WERI-Rb-1 (cell line): ENCODE measurements around the gene RNF144B.

Source experiments
- DNase-seq: peaks from one replicate; pipeline ENCODE4 v3.0.0-alpha.2; 2020
- H3K27ac ChIP-seq: fragments of 250-450 bp; sonication (Bioruptor Pico); 2 replicates; pipeline ENCODE4 v1.5.1; 2020; ENCODE audit warnings: mild to moderate bottlenecking, moderate library complexity
- H3K27me3 ChIP-seq: fragments of 250-450 bp; sonication (Bioruptor Pico); 2 replicates; pipeline ENCODE4 v1.5.1; 2021; ENCODE audit warnings: mild to moderate bottlenecking, low read depth, moderate library complexity; ENCODE audit not compliant: insufficient read depth, severe bottlenecking
- H3K36me3 ChIP-seq: fragments of 250-450 bp; sonication (Bioruptor Pico); 2 replicates; pipeline ENCODE4 v1.5.1; 2020; ENCODE audit warnings: mild to moderate bottlenecking, moderate library complexity
- H3K4me3 ChIP-seq: 2 replicates; pipeline ENCODE4 v1.5.1; 2011; ENCODE audit warnings: low read depth, mild to moderate bottlenecking, control low read depth, low read length
- H3K9me3 ChIP-seq: fragments of 250-450 bp; sonication (Bioruptor Pico); 2 replicates; pipeline ENCODE4 v1.5.1; 2021; ENCODE audit warnings: mild to moderate bottlenecking, moderate library complexity; ENCODE audit not compliant: severe bottlenecking
- TF ChIP-seq, protein P1 (sequence below): IDR thresholded peaks from 2 replicates; pipeline ENCODE4 v1.5.1; 2011; ENCODE audit warnings: low read depth, mild to moderate bottlenecking, control low read depth, inconsistent platforms, low read length

Gene RNF144B

GRCh38 chr6:18441251-18441979 is 54.3 kb downstream of the RNF144B start:
- DNase-seq = no peak
- no peaks in the 10 kb centered on the region for H3K27me3 ChIP-seq
- no peak overlapping the region for H3K4me3 ChIP-seq
- H3K27ac ChIP-seq = no peak overlapping the region
- H3K36me3 ChIP-seq = no peaks in the 10 kb centered on the region
- TF ChIP-seq, protein P1, sequence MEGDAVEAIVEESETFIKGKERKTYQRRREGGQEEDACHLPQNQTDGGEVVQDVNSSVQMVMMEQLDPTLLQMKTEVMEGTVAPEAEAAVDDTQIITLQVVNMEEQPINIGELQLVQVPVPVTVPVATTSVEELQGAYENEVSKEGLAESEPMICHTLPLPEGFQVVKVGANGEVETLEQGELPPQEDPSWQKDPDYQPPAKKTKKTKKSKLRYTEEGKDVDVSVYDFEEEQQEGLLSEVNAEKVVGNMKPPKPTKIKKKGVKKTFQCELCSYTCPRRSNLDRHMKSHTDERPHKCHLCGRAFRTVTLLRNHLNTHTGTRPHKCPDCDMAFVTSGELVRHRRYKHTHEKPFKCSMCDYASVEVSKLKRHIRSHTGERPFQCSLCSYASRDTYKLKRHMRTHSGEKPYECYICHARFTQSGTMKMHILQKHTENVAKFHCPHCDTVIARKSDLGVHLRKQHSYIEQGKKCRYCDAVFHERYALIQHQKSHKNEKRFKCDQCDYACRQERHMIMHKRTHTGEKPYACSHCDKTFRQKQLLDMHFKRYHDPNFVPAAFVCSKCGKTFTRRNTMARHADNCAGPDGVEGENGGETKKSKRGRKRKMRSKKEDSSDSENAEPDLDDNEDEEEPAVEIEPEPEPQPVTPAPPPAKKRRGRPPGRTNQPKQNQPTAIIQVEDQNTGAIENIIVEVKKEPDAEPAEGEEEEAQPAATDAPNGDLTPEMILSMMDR = no peak
- H3K9me3 ChIP-seq = no peaks in the 10 kb centered on the region

DNA sequence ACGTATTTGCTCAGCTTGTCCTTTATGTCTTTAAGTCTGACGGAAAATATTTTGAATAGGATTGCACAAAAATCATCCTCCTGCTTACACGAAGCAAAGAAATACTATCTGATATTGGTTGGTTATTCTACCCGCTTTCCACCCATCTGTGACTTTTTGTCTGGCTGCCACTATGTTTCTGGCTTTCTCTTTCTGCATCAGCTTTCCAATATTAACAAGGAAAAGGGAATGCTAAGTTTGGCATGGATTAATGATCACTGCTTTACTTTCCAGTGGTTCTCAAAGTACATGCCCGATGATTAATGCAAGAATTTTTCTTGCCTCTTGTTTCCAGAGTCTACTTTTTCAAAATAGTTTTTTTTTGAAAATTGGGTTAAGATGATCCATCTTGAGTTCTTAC is 57.0 kb downstream of the RNF144B start:
- no peak overlapping the region for H3K27ac ChIP-seq
- no peaks in the 10 kb centered on the region for H3K9me3 ChIP-seq
- no peaks in the 10 kb centered on the region for H3K36me3 ChIP-seq
- no peak overlapping the region for H3K4me3 ChIP-seq
- TF ChIP-seq, protein P1 = no peak
- H3K27me3 ChIP-seq = no peaks in the 10 kb centered on the region
- no peak for DNase-seq

DNA sequence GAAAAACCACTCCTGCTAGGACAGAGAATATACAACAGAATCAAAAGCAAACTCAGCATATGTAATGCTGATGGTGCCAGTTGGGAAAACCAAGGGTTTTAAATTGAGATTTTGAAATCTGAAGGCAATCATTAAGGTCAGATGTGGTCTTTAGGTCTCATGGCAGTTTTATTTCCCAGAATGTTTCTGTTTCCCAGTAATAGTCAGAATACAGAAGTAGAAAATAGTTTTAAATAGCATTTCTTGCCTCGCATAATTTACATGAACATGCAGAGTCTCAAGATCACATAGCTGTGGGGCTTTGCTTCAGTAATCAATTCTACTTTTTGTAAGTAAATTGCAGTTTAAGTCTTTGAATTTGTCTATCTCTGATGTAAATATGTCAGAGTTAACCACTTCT is 58.1 kb downstream of the RNF144B start:
- Histone ChIP-seq H3K4me3 (no peak overlapping the region), H3K9me3 (no peaks in the 10 kb centered on the region), H3K36me3 (no peaks in the 10 kb centered on the region), H3K27ac (no peak overlapping the region), H3K27me3 (no peaks in the 10 kb centered on the region)
- no peak for DNase-seq
- TF ChIP-seq, protein P1 = no peak

DNA sequence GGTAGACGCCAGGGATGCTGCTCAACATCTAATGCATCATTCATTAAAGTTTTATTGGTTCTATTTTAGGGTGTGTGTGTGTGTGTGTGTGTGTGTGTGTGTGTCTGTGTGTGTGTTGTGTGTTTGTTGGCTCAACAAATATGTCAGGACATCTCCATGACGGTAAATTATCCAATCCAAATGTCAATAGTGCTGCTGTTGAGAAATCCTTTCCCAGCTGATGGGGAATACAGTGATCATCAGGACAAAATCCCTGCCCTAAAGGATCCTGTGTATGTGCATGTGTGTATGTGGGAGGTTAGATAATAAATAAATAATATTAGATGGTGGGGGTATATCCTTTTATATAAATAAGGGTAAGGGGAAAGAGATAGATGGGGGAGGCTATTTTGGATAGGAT is 59.6 kb downstream of the RNF144B start:
- TF ChIP-seq, protein P1 = no peak
- H3K36me3 ChIP-seq = no peaks in the 10 kb centered on the region
- H3K4me3 ChIP-seq = no peak overlapping the region
- H3K27ac ChIP-seq = peak overlapping the region; percentile 74
- no peaks in the 10 kb centered on the region for H3K27me3 ChIP-seq
- H3K9me3 ChIP-seq = no peaks in the 10 kb centered on the region
- DNase-seq = no peak

DNA sequence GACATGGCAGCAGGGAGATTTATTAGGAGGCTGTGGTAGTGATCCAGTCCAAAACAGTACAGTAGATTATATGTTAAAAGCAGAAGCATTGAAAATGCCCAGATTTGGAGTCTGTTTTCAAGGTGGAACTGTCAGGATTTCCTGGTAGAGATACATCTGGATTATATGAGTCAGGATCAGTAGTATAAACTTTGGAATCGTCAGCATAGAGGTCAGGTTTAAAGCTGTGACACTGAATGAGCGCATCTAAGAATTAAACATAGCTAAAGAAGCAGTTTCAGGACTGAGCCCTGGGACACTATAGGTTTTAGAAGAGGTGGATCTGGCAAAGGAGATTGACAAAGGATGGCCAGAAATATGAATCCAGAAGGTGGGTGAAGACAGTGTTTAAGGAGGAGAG is 60.4 kb downstream of the RNF144B start:
- H3K27ac ChIP-seq = peak overlapping the region; percentile 74
- TF ChIP-seq, protein P1 = no peak
- no peak for DNase-seq

DNA sequence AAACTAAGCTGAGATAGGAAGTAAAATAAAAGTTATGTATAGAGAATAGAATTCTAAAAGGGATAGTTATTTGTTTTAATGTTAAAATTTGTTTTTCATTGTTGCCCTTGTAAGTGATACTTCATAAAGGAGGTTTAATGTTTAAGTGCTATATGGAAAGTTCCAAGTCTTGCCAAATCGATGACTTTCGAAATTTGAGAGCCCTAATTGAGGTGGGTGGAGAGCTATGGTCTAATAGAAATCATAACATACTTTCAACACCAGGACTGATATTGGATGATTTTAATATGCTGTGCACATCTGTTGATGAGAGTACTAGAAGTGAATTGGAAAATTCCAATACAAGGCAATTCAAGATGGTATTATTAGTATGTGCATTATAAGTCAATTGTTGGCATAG is 64.6 kb downstream of the RNF144B start:
- Histone ChIP-seq H3K9me3 (no peaks in the 10 kb centered on the region), H3K27ac (no peak overlapping the region), H3K4me3 (no peak overlapping the region), H3K27me3 (no peaks in the 10 kb centered on the region), H3K36me3 (no peaks in the 10 kb centered on the region)
- no peak for DNase-seq
- TF ChIP-seq, protein P1 = no peak

More for the DNA sequence above, 60.4 kb downstream of the RNF144B start:
- H3K4me3 ChIP-seq = peak overlapping the region; percentile 20
- no peaks in the 10 kb centered on the region for H3K36me3 ChIP-seq
- no peaks in the 10 kb centered on the region for H3K27me3 ChIP-seq
- H3K9me3 ChIP-seq = no peaks in the 10 kb centered on the region
